GM10847 (cell line): ENCODE results near the gene EPHB6.

Experiments used
- POLR2A ChIP-seq: IDR thresholded peaks from 2 replicates; pipeline ENCODE4 v1.6.1; 2011; ENCODE audit not compliant: insufficient read length; ENCODE audit errors: extremely low read depth

EPHB6 gene, protein sequence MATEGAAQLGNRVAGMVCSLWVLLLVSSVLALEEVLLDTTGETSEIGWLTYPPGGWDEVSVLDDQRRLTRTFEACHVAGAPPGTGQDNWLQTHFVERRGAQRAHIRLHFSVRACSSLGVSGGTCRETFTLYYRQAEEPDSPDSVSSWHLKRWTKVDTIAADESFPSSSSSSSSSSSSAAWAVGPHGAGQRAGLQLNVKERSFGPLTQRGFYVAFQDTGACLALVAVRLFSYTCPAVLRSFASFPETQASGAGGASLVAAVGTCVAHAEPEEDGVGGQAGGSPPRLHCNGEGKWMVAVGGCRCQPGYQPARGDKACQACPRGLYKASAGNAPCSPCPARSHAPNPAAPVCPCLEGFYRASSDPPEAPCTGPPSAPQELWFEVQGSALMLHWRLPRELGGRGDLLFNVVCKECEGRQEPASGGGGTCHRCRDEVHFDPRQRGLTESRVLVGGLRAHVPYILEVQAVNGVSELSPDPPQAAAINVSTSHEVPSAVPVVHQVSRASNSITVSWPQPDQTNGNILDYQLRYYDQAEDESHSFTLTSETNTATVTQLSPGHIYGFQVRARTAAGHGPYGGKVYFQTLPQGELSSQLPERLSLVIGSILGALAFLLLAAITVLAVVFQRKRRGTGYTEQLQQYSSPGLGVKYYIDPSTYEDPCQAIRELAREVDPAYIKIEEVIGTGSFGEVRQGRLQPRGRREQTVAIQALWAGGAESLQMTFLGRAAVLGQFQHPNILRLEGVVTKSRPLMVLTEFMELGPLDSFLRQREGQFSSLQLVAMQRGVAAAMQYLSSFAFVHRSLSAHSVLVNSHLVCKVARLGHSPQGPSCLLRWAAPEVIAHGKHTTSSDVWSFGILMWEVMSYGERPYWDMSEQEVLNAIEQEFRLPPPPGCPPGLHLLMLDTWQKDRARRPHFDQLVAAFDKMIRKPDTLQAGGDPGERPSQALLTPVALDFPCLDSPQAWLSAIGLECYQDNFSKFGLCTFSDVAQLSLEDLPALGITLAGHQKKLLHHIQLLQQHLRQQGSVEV

DNA sequence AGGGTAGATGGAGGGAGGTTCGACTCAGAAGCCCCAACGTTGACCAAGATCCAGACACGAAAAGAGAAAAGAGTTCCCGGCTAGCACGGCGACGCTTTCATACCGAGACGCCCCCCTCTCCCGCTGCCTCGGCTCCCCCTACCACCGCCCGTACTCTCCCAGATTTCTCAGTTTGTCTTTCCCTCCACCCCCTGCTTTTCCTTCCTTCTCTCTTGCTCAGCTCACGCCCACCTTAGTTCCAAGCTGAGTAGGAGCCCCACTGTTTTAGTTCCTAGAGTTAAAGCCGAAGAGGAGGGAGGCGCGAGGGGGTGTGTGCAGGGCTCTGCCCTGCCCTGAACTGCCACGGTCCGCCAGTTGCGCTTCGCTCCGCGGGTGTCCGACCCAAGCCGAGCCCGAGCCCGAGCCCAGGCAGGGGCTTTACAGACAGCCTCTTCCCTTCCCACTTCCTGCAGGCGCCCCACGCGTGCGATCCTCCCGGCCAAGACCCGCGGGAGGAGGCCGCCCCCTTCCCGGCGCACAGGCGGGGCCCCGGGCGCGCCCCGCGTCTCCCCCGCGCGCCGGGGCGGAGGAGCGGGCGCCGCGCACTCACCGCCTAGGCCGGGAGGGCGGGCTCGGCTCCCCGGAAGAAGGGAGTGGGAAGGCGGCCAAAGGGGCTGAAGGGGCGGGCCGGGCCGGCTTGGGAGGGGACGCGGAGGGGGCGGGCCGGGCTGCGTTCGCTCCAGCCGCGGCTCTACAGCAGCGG is at the start of gene EPHB6:
Gene EPHB6, plus strand, starts transcription at position 705 of the 742 bp plus-strand sequence. CDS start 8,152 bp downstream, outside the sequence.
- no peak for TF ChIP-seq POLR2A

DNA sequence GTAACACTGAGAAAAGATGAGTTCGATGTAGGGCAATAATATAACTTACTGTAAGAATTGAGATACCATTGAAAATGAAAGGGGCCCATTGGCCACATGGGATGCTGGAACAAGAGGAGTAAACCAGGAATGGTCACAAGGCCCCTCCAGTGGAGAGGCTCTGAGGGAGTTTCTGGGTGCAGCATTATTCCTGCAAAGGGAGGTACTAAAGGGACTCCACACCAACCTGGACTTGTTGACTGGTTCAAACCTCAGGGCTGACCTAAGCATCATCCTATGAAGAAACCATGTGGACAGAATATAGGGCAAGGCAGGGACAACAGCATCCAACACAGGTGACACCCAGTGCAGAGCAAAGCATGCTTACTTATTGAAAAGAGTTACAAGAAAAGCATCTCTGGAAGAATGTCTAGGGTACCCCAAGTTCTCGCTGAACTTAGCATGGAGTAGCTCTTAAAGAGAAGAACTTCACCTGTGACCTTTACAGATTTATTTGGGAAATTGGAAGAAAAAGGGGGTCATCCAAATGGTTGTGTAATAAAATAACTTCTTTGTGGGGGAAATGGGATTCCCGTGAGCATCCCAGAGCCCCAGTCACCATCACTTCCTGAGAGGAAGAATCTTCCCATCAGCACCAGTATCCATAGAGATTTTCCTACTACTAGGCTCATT is 49.4 kb upstream of the EPHB6 start:
- no peak for TF ChIP-seq POLR2A

DNA sequence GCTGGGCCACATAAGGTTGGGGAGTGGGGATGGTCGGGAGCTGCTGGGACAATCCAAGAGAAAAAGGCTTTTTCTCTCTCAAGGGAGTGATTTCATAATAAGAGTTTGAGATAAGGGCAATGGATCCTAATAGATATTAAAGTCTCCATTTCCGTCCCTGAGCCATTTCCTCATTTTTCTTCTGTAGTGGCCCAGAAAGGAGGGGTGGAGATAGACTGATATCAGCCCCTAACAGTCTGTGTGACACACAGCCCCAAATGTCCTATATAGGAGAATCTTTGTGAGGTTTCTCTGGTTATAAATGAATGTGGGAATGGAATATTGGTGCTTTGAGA is 48.9 kb upstream of the EPHB6 start:
- TF ChIP-seq POLR2A, result no peak

DNA sequence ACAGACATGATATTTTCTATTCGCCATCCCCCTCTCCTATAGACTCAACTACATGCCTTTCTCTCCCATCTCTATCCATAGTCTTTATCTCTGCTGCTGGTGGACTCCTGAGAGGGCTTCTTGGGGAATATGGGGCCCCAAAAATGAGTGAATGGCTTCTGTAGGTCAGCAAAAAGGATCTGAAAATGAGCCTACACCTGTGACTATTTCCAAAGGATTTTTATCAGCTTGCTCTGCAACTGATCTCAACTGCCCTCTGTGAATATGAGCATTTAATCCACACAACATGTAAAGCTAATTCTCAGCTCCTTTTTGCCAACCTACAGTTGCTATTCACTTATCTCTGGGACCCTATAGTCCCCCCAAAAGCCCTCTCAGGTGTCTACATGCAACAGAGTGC is 47.9 kb upstream of the EPHB6 start:
- TF ChIP-seq POLR2A, result no peak

DNA sequence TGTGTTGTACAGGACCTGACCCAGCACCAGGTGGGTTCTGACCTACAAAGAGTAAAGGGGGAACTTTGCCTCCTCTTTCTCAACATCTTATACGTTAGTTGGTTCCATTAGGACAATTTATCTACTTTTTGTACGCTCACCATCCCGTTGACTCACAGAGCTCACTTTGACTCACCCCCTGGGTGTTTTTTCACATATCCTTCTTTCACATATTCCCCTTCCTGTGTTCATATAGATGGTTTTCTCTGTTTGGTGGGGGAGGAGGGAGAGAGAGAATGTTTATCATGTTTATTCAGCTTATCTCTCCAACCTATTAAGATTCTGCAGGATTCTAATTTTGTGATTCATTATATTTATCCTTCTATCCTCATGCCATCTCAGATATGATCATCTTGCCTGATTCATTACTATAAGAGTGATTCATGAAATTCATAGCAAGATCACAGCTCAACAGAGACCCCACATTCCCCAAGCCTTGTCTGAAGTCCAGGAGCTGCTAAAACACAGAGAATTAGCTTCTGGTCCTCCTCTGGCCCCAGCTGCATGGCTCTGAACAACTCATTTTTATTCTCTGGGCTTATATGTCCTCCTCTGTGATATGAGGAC is 46.9 kb upstream of the EPHB6 start:
- no peak for TF ChIP-seq POLR2A

DNA sequence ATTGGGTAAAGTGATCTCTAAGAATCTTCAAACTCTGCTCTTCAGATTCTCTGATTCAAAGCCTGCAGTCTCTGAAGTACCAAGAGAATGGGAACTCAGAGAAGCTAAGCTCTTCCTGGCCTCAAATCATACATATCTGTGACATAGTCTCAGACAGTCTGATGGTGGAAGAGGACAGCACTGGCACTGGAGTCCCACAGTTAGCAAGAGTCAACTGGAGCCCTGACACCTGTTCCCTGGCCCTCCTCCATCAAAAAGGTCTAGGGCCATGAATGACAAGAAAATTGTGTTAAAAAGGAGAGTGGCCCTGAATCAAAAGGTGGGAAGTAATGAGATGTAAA is 46.4 kb upstream of the EPHB6 start:
- no peak for TF ChIP-seq POLR2A

DNA sequence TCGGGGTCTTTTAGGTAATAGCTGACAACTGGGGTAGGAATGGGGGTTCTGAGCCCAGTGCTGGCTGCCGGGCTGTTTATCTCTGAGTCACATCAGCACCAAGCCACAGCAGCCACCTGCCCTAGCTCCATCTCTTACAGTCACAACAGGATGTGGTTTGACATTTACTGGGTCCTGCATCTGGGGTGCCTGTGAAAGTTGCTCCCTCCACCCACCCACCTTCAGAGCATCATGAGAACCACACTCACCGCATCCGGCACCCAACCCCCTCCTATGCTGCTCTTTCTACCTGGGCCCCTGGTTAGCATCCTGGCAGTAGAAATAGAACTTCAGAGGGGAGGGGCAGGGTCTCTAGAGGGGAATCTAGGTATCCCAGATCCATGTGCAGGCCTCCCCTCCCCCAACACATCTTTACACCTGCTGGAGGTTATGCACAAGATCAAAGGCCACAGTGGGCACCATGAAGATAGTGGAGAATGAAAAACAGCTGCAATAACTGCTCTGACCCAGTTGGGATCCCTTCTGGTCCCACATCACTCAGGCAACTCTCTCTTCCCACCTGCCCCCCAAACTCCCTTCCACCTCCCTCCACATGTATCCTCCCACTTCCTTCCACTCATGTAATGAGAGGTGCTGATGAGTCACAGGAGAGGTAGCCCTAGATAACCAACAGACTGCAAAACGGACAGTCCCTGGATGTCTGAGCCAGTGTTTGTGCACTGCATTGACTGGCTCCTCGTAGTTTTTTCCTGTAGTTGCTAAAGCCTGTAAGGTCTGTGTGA is 45.9 kb upstream of the EPHB6 start:
- no peak for TF ChIP-seq POLR2A

DNA sequence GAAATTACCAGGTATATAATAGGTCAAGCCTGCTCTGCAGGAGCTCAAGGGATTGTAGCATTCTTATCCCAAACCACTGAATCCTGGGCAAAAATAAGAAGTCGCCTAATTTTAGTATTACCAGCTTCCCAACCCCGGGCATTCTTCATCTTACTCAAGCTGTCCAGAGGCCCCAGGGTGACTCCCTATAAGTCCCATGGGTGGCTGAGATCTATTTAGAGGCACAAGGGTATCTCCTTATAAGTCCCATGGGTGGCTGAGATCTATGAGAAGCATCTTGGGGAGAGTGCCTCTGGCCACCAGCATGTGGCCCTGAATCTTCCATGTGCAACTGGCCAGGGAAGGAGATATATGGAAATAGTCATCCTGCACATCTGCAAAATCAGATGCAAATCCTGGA is 45.2 kb upstream of the EPHB6 start:
- TF ChIP-seq POLR2A, result no peak

DNA sequence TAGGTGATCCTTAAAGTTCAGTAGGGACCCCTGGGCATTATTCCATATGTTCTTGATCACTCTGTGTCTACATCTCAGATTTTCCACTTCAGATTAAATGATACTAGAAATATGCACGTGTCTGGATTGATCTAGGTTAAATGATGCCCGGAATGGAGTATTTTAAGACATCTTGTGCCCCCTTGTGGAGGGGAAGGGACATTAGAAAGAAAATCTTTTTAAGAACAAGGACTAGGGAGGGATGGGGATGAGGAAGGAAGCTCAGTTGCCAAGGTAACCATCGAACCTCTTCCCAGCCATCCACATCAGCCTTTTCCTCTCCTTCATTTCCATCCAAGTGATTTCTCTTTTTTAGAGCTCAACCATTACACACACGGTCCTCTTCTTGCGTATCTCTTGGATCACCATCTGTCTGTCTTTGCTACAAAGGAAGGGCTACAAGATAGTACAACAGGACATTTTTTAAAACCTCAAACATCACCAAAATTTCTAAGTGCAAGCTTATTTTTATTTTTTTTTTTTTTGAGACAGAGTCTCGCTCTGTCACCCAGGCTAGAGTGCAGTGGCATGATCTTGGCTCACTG is 43.6 kb upstream of the EPHB6 start:
- TF ChIP-seq POLR2A, result no peak

DNA sequence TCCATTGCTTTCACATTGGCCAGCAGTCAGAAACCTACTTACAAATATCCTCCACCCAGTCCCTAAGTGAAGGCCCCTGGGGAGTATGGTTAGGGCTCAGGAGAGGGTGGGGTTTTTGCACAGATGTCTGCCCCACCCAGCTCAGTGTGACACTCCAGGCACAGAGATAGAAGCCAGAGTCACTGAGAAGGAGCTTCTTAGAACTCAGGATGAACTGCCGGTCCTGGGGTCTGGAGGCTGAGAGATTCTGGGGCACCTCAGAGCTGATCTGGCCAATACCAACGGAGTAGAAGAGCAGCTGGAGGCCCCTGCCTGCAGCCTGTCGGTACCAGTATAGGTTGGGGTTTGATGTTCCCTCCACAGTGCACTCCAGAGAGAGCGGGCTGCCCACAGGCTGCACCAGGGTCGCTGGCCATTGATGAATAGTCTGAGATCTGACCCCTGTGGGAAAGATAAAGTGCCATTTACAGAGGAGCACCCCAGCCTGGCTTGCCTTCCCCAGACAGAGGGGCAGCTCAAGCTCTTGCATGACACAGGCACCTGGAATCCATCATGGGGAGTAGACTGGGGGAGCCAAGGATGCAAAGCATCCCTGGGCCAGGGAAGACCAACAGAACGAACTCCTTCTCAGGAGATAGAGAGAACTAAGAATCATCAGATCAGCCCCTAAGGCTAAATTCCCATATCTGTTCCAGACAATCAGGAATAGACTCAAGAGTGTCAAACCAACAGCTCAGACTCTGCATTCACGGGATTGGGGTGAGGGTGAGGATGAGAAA is 42.2 kb upstream of the EPHB6 start:
- TF ChIP-seq POLR2A, result no peak

DNA sequence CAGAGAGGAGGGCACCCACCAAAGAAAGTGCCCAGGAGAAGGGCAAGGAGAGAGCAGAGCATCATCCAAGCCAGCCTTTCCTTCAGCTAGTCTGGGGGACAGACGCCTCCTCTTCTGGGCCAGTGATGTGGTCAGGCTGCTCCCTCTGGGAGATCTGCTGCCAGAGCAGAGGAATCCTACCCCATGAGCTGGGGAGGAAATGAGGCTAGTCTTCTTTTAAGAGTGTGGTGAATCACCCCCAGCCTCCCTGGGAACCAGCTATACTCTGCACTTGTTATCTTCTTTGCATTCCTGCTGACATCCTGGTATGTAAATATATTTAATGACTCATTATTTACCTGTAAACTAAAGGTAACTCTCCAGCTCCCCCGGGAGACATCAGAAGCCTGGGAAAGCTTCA is 41.6 kb upstream of the EPHB6 start:
- no peak for TF ChIP-seq POLR2A

DNA sequence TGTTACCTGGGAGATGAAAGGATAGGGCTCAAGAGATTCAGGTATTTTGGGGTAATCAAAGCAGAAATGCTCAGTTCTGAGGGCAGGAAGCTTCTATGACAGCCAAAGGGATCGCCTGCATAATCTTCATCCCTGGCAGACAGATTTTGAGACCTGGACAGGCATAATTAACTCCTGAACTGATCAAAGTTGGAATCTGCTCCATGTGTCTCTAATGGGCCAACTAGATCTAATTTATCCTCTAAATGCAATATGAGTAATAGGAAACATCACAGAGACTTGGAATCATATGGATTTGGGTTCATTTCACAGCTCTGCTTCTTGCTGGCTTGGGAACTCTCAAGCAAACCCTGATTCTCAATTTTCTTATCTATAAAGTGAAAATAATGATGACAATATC is 41.2 kb upstream of the EPHB6 start:
- TF ChIP-seq POLR2A, result no peak

DNA sequence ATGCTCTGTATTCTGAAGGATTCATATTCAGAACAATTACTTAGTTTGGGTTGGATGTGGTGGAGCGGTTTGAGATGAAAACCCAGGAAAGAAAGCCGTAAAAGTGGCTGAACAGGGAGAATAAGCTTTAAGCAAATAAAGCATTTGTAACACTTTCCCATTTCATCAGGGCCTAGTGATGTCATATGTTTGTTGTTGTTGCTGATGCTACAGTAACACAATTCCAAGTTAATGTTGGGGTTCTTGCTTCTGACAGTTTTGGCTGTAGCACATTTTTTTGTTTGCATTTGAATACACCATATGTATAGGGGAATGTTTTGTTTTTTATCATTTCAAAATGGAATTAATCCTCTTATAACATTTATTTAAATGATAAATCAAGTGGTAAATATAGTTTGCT is 40.4 kb upstream of the EPHB6 start:
- no peak for TF ChIP-seq POLR2A
